SU-DHL-6 (cell line): Measurements from ENCODE around the gene ART4.

Experiments used
- H2AFZ ChIP-seq: fragments of 200-600 bp; sonication (generic); 2 replicates; pipeline ENCODE4 v1.6.1; 2014; ENCODE audit warnings: low read depth, mild to moderate bottlenecking, moderate library complexity, mixed read lengths, antibody characterized with exemption, low read length; ENCODE audit not compliant: severe bottlenecking
- H3F3A ChIP-seq: fragments of 200-600 bp; shearing (Covaris generic); 2 replicates; pipeline ENCODE4 v1.6.0; 2016; ENCODE audit warnings: antibody characterized with exemption, mild to moderate bottlenecking; ENCODE audit not compliant: insufficient read depth
- H3K27ac ChIP-seq: fragments of 200-600 bp; sonication (generic); 2 replicates; pipeline ENCODE4 v1.5.1; 2016; ENCODE audit warnings: low read depth, mild to moderate bottlenecking, low read length, moderate library complexity, mixed read lengths
- H3K27me3 ChIP-seq: fragments of 200-600 bp; sonication (generic), shearing (Covaris generic); 2 replicates; pipeline ENCODE4 v1.6.0; 2014; ENCODE audit warnings: mild to moderate bottlenecking, low read length
- H3K36me3 ChIP-seq: fragments of 200-600 bp; sonication (generic); 2 replicates; pipeline ENCODE4 v1.6.1; 2014; ENCODE audit warnings: mild to moderate bottlenecking, low read length, mixed read lengths
- H3K4me2 ChIP-seq: fragments of 300-600, 200-600 bp; shearing (Covaris generic), sonication (generic); 2 replicates; pipeline ENCODE4 v1.6.0; 2014; ENCODE audit warnings: low read length, low read depth, mild to moderate bottlenecking; ENCODE audit not compliant: poor library complexity, severe bottlenecking
- H3K4me3 ChIP-seq: fragments of 200-600 bp; sonication (generic); 2 replicates; pipeline ENCODE4 v1.5.1; 2014; ENCODE audit warnings: antibody characterized with exemption, low read length, mild to moderate bottlenecking, mixed read lengths; ENCODE audit not compliant: insufficient read depth, poor library complexity, severe bottlenecking
- H3K79me2 ChIP-seq: fragments of 200-600 bp; sonication (generic); 2 replicates; pipeline ENCODE4 v1.6.1; 2014; ENCODE audit warnings: mild to moderate bottlenecking, low read length, moderate library complexity; ENCODE audit not compliant: insufficient read depth
- H3K9ac ChIP-seq: fragments of 200-600 bp; sonication (generic); 2 replicates; pipeline ENCODE4 v1.7.0; 2014; ENCODE audit warnings: mild to moderate bottlenecking, low read length
- H3K9me2 ChIP-seq: fragments of 200-600 bp; sonication (generic); replicated peaks from 2 replicates; pipeline ENCODE4 v1.6.1; 2014; ENCODE audit warnings: low read length; ENCODE audit not compliant: insufficient read depth
- H3K9me3 ChIP-seq: fragments of 200-600 bp; sonication (generic); 2 replicates; pipeline ENCODE4 v1.6.1; 2014; ENCODE audit warnings: low read length, mixed read lengths; ENCODE audit not compliant: insufficient read depth
- H4K20me1 ChIP-seq: fragments of 200-600 bp; sonication (generic); 2 replicates; pipeline ENCODE4 v1.6.1; 2014; ENCODE audit warnings: low read depth, mild to moderate bottlenecking, antibody characterized with exemption, low read length, moderate library complexity, mixed read lengths
- EZH2phosphoT487 ChIP-seq: fragments of 200-600 bp; sonication (generic), shearing (Covaris generic); conservative IDR thresholded peaks from 2 replicates; pipeline ENCODE4 v1.6.1; 2018; ENCODE audit warnings: mild to moderate bottlenecking, antibody characterized with exemption, low read length, moderate library complexity, mixed read lengths
- TF ChIP-seq, protein P1 (sequence below): fragments of 200-600 bp; sonication (generic); IDR thresholded peaks from one replicate; pipeline ENCODE4 v1.5.1; 2017; ENCODE audit warnings: antibody characterized with exemption, mild to moderate bottlenecking, low read length, moderate library complexity; ENCODE audit not compliant: insufficient read depth, poor library complexity, severe bottlenecking

Gene ART4

DNA sequence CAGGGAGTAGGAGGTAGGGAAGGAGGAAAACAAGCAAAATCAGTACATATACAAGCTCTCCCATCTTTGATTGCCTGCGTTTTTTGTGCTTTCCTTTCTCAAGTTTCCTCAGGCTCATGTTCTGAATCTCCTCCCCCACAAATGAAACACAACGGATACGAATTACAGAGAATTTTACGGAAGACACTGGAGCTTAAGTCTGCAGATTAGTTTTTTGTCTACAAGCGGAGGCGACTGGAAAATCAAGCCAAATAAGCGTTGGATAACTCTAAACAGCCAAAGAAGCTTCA is 40.7 kb downstream of the ART4 start:
- no peak for TF ChIP-seq EZH2phosphoT487
- Histone ChIP-seq H3F3A (peaks cover 4% of the 10 kb centered on the region; the same call in 1 of the 2 replicates), H3K27ac (peak overlapping the region; percentile 51; the same call in 1 of the 2 replicates), H3K4me3 (peak overlapping the region; percentile 90), H3K9me2 (no peaks in the 10 kb centered on the region), H3K27me3 (no peaks in the 10 kb centered on the region), H4K20me1 (peaks cover 18% of the 10 kb centered on the region), H3K79me2 (peaks cover 61% of the 10 kb centered on the region), H2AFZ (peak overlapping the region; percentile 30), H3K9me3 (no peaks in the 10 kb centered on the region), H3K9ac (peak overlapping the region; percentile 85), H3K4me2 (peak overlapping the region; percentile 92), H3K36me3 (peaks cover 21% of the 10 kb centered on the region; the same call in 1 of the 2 replicates)

DNA sequence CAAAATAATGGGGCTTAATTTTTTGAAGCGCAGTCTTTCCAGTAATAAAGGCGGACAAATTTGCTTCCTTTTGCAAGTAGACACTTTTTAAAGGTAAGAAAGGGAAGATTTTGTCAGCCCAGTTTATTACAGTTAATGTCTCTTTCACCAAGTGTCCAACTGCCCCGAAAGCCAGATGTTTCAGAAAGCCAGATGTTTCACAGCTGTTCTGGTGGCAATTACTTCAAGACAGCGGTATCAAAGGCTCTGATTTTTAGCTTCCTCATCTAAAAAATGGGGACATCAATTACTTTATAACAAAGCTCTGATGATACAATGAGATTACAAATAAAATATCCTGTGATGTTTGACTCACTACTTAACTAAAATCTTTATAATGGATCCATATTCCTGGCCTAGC is 41.1 kb downstream of the ART4 start:
- peak overlapping the region; percentile 85 for H3K9ac ChIP-seq
- peaks cover 18% of the 10 kb centered on the region for H4K20me1 ChIP-seq
- no peak for TF ChIP-seq EZH2phosphoT487
- TF ChIP-seq, protein P1, sequence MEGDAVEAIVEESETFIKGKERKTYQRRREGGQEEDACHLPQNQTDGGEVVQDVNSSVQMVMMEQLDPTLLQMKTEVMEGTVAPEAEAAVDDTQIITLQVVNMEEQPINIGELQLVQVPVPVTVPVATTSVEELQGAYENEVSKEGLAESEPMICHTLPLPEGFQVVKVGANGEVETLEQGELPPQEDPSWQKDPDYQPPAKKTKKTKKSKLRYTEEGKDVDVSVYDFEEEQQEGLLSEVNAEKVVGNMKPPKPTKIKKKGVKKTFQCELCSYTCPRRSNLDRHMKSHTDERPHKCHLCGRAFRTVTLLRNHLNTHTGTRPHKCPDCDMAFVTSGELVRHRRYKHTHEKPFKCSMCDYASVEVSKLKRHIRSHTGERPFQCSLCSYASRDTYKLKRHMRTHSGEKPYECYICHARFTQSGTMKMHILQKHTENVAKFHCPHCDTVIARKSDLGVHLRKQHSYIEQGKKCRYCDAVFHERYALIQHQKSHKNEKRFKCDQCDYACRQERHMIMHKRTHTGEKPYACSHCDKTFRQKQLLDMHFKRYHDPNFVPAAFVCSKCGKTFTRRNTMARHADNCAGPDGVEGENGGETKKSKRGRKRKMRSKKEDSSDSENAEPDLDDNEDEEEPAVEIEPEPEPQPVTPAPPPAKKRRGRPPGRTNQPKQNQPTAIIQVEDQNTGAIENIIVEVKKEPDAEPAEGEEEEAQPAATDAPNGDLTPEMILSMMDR: no peak
- peaks cover 66% of the 10 kb centered on the region for H3K79me2 ChIP-seq
- peaks cover 25% of the 10 kb centered on the region; the same call in 1 of the 2 replicates for H3K36me3 ChIP-seq
- no peaks in the 10 kb centered on the region for H3K9me3 ChIP-seq
- H3F3A ChIP-seq: peaks cover 4% of the 10 kb centered on the region; the same call in 1 of the 2 replicates
- H3K9me2 ChIP-seq: no peaks in the 10 kb centered on the region
- H3K4me2 ChIP-seq: peak overlapping the region; percentile 92
- no peaks in the 10 kb centered on the region for H3K27me3 ChIP-seq
- H3K4me3 ChIP-seq: peak overlapping the region; percentile 90
- H3K27ac ChIP-seq: no peak overlapping the region
- H2AFZ ChIP-seq: no peak overlapping the region

DNA sequence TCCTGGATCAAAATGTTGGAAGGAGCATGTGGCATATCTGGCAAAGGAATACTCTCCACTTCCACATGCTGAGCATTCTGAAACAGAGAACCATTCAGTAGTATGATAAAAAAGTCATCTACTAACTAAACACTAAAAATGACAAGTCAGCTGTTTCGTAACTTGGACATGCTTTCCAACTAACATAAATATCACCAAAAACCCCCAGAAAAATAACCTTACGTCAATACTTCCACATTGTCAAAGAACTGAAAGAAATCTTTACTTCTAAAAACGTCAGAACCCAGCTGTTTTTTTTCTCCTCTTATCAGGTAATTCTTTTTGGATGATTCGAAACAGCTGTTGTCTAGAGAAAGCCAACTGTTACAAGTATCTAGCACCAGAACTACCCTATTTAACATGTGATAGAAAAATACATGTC is 48.3 kb downstream of the ART4 start:
- H3K27me3 ChIP-seq: no peaks in the 10 kb centered on the region
- H3K4me3 ChIP-seq: no peak overlapping the region
- no peaks in the 10 kb centered on the region for H3K9me2 ChIP-seq
- H3F3A ChIP-seq: no peaks in the 10 kb centered on the region; the same call in 1 of the 2 replicates
- no peak overlapping the region for H3K27ac ChIP-seq
- H3K9me3 ChIP-seq: no peaks in the 10 kb centered on the region
- H3K9ac ChIP-seq: no peak overlapping the region
- H3K4me2 ChIP-seq: no peak overlapping the region
- H3K79me2 ChIP-seq: peaks cover 28% of the 10 kb centered on the region
- H4K20me1 ChIP-seq: 0 out of 2 replicates have a peak, but pooled peaks cover 5% of the 10 kb centered on the region
- H2AFZ ChIP-seq: no peak overlapping the region
- TF ChIP-seq, protein P1: no peak
- no peak for TF ChIP-seq EZH2phosphoT487
- peaks cover 84% of the 10 kb centered on the region for H3K36me3 ChIP-seq

DNA sequence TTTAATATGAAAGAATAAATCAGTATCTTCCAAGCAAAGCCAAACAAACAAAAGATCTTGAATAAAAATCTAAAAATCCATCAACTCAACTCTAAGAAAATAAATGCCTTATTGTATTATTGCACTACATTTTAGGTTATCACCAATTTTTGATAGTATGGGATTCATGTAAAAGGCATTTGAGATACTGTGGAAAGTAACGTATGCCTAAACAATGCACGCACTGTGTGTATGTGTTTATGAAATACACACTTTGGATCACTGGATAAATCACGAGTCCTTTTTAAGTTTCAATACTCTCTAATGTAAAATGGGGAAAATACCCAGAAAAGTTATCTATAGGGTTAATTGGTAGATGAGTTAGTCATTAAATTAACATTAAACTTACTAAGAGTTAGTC is 57.8 kb downstream of the ART4 start:
- no peak overlapping the region for H3K4me2 ChIP-seq
- no peaks in the 10 kb centered on the region for H3K9me2 ChIP-seq
- no peaks in the 10 kb centered on the region for H4K20me1 ChIP-seq
- peaks cover 44% of the 10 kb centered on the region for H3K36me3 ChIP-seq
- no peak for TF ChIP-seq EZH2phosphoT487
- TF ChIP-seq, protein P1: no peak
- no peaks in the 10 kb centered on the region for H3K27me3 ChIP-seq
- no peaks in the 10 kb centered on the region for H3K9me3 ChIP-seq
- no peak overlapping the region for H3K9ac ChIP-seq
- peaks cover 9% of the 10 kb centered on the region; the same call in 1 of the 2 replicates for H3F3A ChIP-seq
- no peaks in the 10 kb centered on the region for H3K79me2 ChIP-seq
- no peak overlapping the region for H3K27ac ChIP-seq
- no peak overlapping the region for H3K4me3 ChIP-seq
- no peak overlapping the region for H2AFZ ChIP-seq
